Stimulated activated CD4-positive, alpha-beta T cell treated with anti-CD3 and anti-CD28 coated beads, Interleukin-1b, Interleukin-23, amount 100 ng/mL, for 1 hour (primary cell): ENCODE data around the gene ERVK3-1.
"Not testable (repeated sequence)": the region's sequence is repeated elsewhere in the genome, so short reads cannot be mapped to it uniquely, and the experiment has no call there.

Experiments used
- DNase-seq, 2 donors: peaks; one replicate each; pipeline ENCODE4 v3.0.0-alpha.2; 2020; ENCODE audit warnings: low read depth in 2 of 2

The ERVK3-1 gene

GRCh38 chr19:58346961-58347929, 42.1 kb downstream of the ERVK3-1 start:
- peak; percentile 29 to 33 for DNase-seq

- not testable (repeated sequence) for DNase-seq
Measured at GRCh38 chr19:58348080-58348479, 42.9 kb downstream of the ERVK3-1 start.

GRCh38 chr19:58349590-58349989, 44.4 kb downstream of the ERVK3-1 start:
- no peak for DNase-seq

GRCh38 chr19:58350001-58350861, 45.1 kb downstream of the ERVK3-1 start:
- no peak for DNase-seq

GRCh38 chr19:58350871-58351557, 45.8 kb downstream of the ERVK3-1 start:
- DNase-seq, result no peak

GRCh38 chr19:58351558-58351878, 46.3 kb downstream of the ERVK3-1 start:
- no peak for DNase-seq

- no peak for DNase-seq
Measured at GRCh38 chr19:58351990-58352755, 47.0 kb downstream of the ERVK3-1 start.

GRCh38 chr19:58352760-58353671, 47.8 kb downstream of the ERVK3-1 start, which contains the start of gene A1BG:
Gene A1BG (minus strand): TSS chr19:58353492. CDS start chr19:58353437, 55 bp downstream.
- no peak for DNase-seq

- DNase-seq, result no peak
Measured at GRCh38 chr19:58353717-58354477, 48.7 kb downstream of the ERVK3-1 start.

GRCh38 chr19:58354478-58355030, 49.4 kb downstream of the ERVK3-1 start:
- no peak for DNase-seq

GRCh38 chr19:58355215-58355796, 50.1 kb downstream of the ERVK3-1 start:
- no peak for DNase-seq

- no peak for DNase-seq
Measured at GRCh38 chr19:58355908-58356765, 51.0 kb downstream of the ERVK3-1 start.

- no peak for DNase-seq
Measured at GRCh38 chr19:58356766-58357480, 51.7 kb downstream of the ERVK3-1 start.

- DNase-seq, result no peak
Measured at GRCh38 chr19:58357481-58358145, 52.4 kb downstream of the ERVK3-1 start.

- no peak for DNase-seq
Measured at GRCh38 chr19:58361900-58362271, 56.7 kb downstream of the ERVK3-1 start.

- DNase-seq, result peak; percentile 93
Measured at GRCh38 chr19:58362272-58362994, 57.3 kb downstream of the ERVK3-1 start, which contains the start of gene ZNF497. Gene ZNF497 (minus strand): TSS chr19:58362751. CDS start chr19:58357635, 5,116 bp downstream.
